H9 (cell line): ENCODE measurements around the gene CYP27A1. TPM values are rescaled to one million over a fixed set of nuclear protein-coding genes. Genes with fewer than 3 reads are reported as not detected.

Experiments used
- DNase-seq: peaks from one replicate; pipeline ENCODE4 v3.0.0-alpha.2; 2017
- H2AFZ ChIP-seq: one replicate; pipeline ENCODE4 v1.6.1; 2013; ENCODE audit warnings: mild to moderate bottlenecking, low read length, control low read depth, moderate library complexity
- H2AK5ac ChIP-seq: 2 replicates; pipeline ENCODE4 v1.6.1; 2013; ENCODE audit warnings: low read length, control low read depth, mixed read lengths; ENCODE audit not compliant: insufficient read length
- H2BK120ac ChIP-seq: one replicate; pipeline ENCODE4 v1.6.1; 2013; ENCODE audit warnings: low read depth, mild to moderate bottlenecking, low read length, control low read depth, inconsistent platforms; ENCODE audit not compliant: poor library complexity, severe bottlenecking
- H2BK12ac ChIP-seq: 2 replicates; pipeline ENCODE4 v1.6.1; 2013; ENCODE audit warnings: low read length, control low read depth, mixed read lengths, low read depth; ENCODE audit not compliant: insufficient read length
- H2BK15ac ChIP-seq: 2 replicates; pipeline ENCODE4 v1.6.1; 2013; ENCODE audit warnings: low read depth, low read length, control low read depth
- H2BK20ac ChIP-seq: one replicate; pipeline ENCODE4 v1.6.1; 2013; ENCODE audit warnings: low read depth, mild to moderate bottlenecking, low read length, control low read depth, inconsistent platforms; ENCODE audit not compliant: poor library complexity, severe bottlenecking
- H2BK5ac ChIP-seq: 2 replicates; pipeline ENCODE4 v1.6.1; 2013; ENCODE audit warnings: low read length, control low read depth, mixed read lengths; ENCODE audit not compliant: insufficient read length
- H3K14ac ChIP-seq: 2 replicates; pipeline ENCODE4 v1.6.1; 2013; ENCODE audit warnings: low read length, control low read depth; ENCODE audit not compliant: insufficient read depth
- H3K18ac ChIP-seq: 2 replicates; pipeline ENCODE4 v1.6.1; 2013; ENCODE audit warnings: low read depth, mild to moderate bottlenecking, mixed read lengths, low read length, control low read depth; ENCODE audit not compliant: insufficient read length
- H3K23ac ChIP-seq: 2 replicates; pipeline ENCODE4 v1.6.1; 2013; ENCODE audit warnings: low read length, control low read depth, mixed read lengths, low read depth; ENCODE audit not compliant: insufficient read length
- H3K23me2 ChIP-seq: 2 replicates; pipeline ENCODE4 v1.6.1; 2013; ENCODE audit warnings: low read depth, mild to moderate bottlenecking, mixed read lengths, low read length, control low read depth; ENCODE audit not compliant: insufficient read length, poor library complexity, severe bottlenecking
- H3K27ac ChIP-seq: 2 replicates; pipeline ENCODE4 v1.5.1; 2013; ENCODE audit warnings: low read length, control low read depth, mixed read lengths, low read depth; ENCODE audit not compliant: insufficient read length
- H3K27me3 ChIP-seq: 2 replicates; pipeline ENCODE4 v1.6.1; 2013; ENCODE audit warnings: low read length, control low read depth, inconsistent platforms; ENCODE audit not compliant: insufficient read depth
- H3K4ac ChIP-seq: 2 replicates; pipeline ENCODE4 v1.6.1; 2013; ENCODE audit warnings: low read depth, mild to moderate bottlenecking, control low read depth, inconsistent platforms, low read length, moderate library complexity
- H3K4me1 ChIP-seq: 2 replicates; pipeline ENCODE4 v1.6.1; 2013; ENCODE audit warnings: low read length, control low read depth, inconsistent platforms; ENCODE audit not compliant: insufficient read depth
- H3K4me2 ChIP-seq: 2 replicates; pipeline ENCODE4 v1.6.1; 2013; ENCODE audit warnings: low read length, control low read depth, mixed read lengths; ENCODE audit not compliant: insufficient read length, insufficient read depth
- H3K56ac ChIP-seq: 2 replicates; pipeline ENCODE4 v1.6.1; 2013; ENCODE audit warnings: low read depth, mild to moderate bottlenecking, mixed read lengths, low read length, control low read depth; ENCODE audit not compliant: insufficient read length
- H3K79me1 ChIP-seq: 2 replicates; pipeline ENCODE4 v1.6.1; 2013; ENCODE audit warnings: low read depth, mild to moderate bottlenecking, moderate library complexity, low read length, control low read depth, inconsistent platforms; ENCODE audit not compliant: insufficient read depth, poor library complexity, severe bottlenecking
- H3K79me2 ChIP-seq: 2 replicates; pipeline ENCODE4 v1.6.1; 2013; ENCODE audit warnings: low read length, control low read depth, inconsistent platforms; ENCODE audit not compliant: insufficient read depth
- H3K9ac ChIP-seq: 2 replicates; pipeline ENCODE4 v1.6.1; 2013; ENCODE audit warnings: low read length, control low read depth, mixed read lengths; ENCODE audit not compliant: insufficient read length; ENCODE audit errors: extremely low read depth
- H3K9me3 ChIP-seq: one replicate; pipeline ENCODE4 v1.6.1; 2013; ENCODE audit warnings: low read depth, low read length, inconsistent platforms; ENCODE audit not compliant: control insufficient read depth
- H3T11ph ChIP-seq: one replicate; pipeline ENCODE4 v1.6.1; 2013; ENCODE audit warnings: mild to moderate bottlenecking, low read length, control low read depth, inconsistent platforms
- H4K20me1 ChIP-seq: one replicate; pipeline ENCODE4 v1.6.1; 2013; ENCODE audit not compliant: control insufficient read depth, insufficient read length, insufficient read depth
- H4K5ac ChIP-seq: 2 replicates; pipeline ENCODE4 v1.6.1; 2013; ENCODE audit warnings: low read depth, mild to moderate bottlenecking, mixed read lengths, low read length, control low read depth; ENCODE audit not compliant: insufficient read length
- H4K8ac ChIP-seq: replicated peaks from 2 replicates; pipeline ENCODE4 v1.6.1; 2013; ENCODE audit warnings: low read length, control low read depth, mixed read lengths, low read depth; ENCODE audit not compliant: insufficient read length
- H4K91ac ChIP-seq: 2 replicates; pipeline ENCODE4 v1.6.1; 2013; ENCODE audit warnings: low read depth, mild to moderate bottlenecking, moderate library complexity, mixed read lengths, low read length, control low read depth; ENCODE audit not compliant: insufficient read length
- H3K27ac Mint-ChIP-seq, 3 experiments: 2 replicates in 2 of 3; 3 replicates in 1 of 3; pipeline ENCODE4 v1.8.0; 2020 to 2021; ENCODE audit warnings: mixed read lengths in 3 of 3, mild to moderate bottlenecking in 1 of 3, moderate library complexity in 1 of 3
- H3K27me3 Mint-ChIP-seq: 2 replicates; pipeline ENCODE4 v1.8.0; 2021; ENCODE audit warnings: low read depth, mild to moderate bottlenecking, moderate library complexity, mixed read lengths
- H3K36me3 Mint-ChIP-seq, 3 experiments: 2 replicates in 2 of 3; 3 replicates in 1 of 3; pipeline ENCODE4 v1.8.0; 2020 to 2021; ENCODE audit warnings: low read depth in 3 of 3, mixed read lengths in 3 of 3; ENCODE audit not compliant: insufficient read depth in 1 of 3
- H3K4me1 Mint-ChIP-seq, 2 experiments: 2 replicates each; pipeline ENCODE4 v1.8.0; 2020; ENCODE audit warnings: mixed read lengths in 2 of 2
- H3K4me3 Mint-ChIP-seq, 2 experiments: 2 replicates in 1 of 2; 3 replicates in 1 of 2; pipeline ENCODE4 v1.8.0; 2020 to 2021; ENCODE audit warnings: mild to moderate bottlenecking in 2 of 2, mixed read lengths in 2 of 2, moderate library complexity in 1 of 2
- H3K9me3 Mint-ChIP-seq, 2 experiments: 2 replicates in 1 of 2; 3 replicates in 1 of 2; pipeline ENCODE4 v1.8.0; 2020; ENCODE audit warnings: mild to moderate bottlenecking in 2 of 2, mixed read lengths in 2 of 2, moderate library complexity in 1 of 2
- CTCF ChIP-seq: fragments of 200-600 bp; sonication (generic); conservative IDR thresholded peaks from 3 replicates; pipeline ENCODE4 v1.8.0; 2021; ENCODE audit warnings: antibody characterized with exemption, mild to moderate bottlenecking
- WGBS: extraction: QIAGEN DNeasy Blood & Tissue Kit; methylation state at CpG from one replicate; pipeline ENCODE4 v1.1.7; 2013; ENCODE audit warnings: missing lambda C conversion rate, low lambda C conversion rate, mixed read lengths; ENCODE audit not compliant: insufficient read length; ENCODE audit errors: extremely low coverage; 5-methylcytosine and 5-hydroxymethylcytosine counted together
- total RNA-seq: library from RNA; stranded (reverse); gene quantifications from 2 replicates; pipeline ENCODE4 v1.2.1, GENCODE V29; 2021

CYP27A1 gene
- total RNA-seq, 1 experiment from 2014 or later = 3.1 TPM

GRCh38 chr2:218853766-218854165, 71.8 kb downstream of the CYP27A1 start:
- Histone ChIP-seq H3K4me1 (no peaks in the 10 kb centered on the region; the same call in 1 of the 2 replicates), H3T11ph (no peak overlapping the region), H3K4ac (no peak overlapping the region), H3K23ac (no peak overlapping the region), H3K14ac (no peak overlapping the region), H3K56ac (no peak overlapping the region), H3K27me3 (peaks cover 55% of the 10 kb centered on the region), H2BK15ac (no peak overlapping the region), H3K18ac (no peak overlapping the region), H3K9ac (no peak overlapping the region), H2BK120ac (no peak overlapping the region), H4K91ac (no peak overlapping the region), H2BK20ac (no peak overlapping the region), H4K5ac (no peak overlapping the region), H3K23me2 (no peaks in the 10 kb centered on the region), H3K9me3 (no peaks in the 10 kb centered on the region), H2AFZ (no peak overlapping the region), H4K20me1 (no peaks in the 10 kb centered on the region), H2BK5ac (no peak overlapping the region), H3K27ac (no peak overlapping the region), H3K4me2 (peak overlapping the region; percentile 10), H3K79me2 (no peaks in the 10 kb centered on the region), H4K8ac (no peak overlapping the region), H2BK12ac (no peak overlapping the region), H2AK5ac (no peak overlapping the region), H3K79me1 (no peaks in the 10 kb centered on the region)
- H3K4me1 Mint-ChIP-seq = peaks cover 21 to 48% of the 10 kb centered on the region in 2 experiments
- peaks cover 68% of the 10 kb centered on the region for H3K27me3 Mint-ChIP-seq
- H3K4me3 Mint-ChIP-seq = no peak overlapping the region; a peak in 1 of 5 replicates
- TF ChIP-seq CTCF = no peak
- no peak for DNase-seq
- no CpG with 5 or more reads among the region's 5 CpGs for WGBS
- H3K9me3 Mint-ChIP-seq = peaks cover 0 to 3% of the 10 kb centered on the region in 2 experiments; a peak in 1 of 5 replicates
- H3K27ac Mint-ChIP-seq = no peak overlapping the region
- H3K36me3 Mint-ChIP-seq = no peaks in the 10 kb centered on the region
